Measurements from ENCODE around the gene CHIA.

- TF ChIP-seq CTCF (CRISPR knock-in tag; IDR thresholded peaks at IDR 0.05), result no peak
- TF ChIP-seq TEAD3 (CRISPR knock-in tag; optimal IDR thresholded peaks at IDR 0.05; ENCODE audit: borderline replicate concordance), result no peak
- TF ChIP-seq, protein P1, sequence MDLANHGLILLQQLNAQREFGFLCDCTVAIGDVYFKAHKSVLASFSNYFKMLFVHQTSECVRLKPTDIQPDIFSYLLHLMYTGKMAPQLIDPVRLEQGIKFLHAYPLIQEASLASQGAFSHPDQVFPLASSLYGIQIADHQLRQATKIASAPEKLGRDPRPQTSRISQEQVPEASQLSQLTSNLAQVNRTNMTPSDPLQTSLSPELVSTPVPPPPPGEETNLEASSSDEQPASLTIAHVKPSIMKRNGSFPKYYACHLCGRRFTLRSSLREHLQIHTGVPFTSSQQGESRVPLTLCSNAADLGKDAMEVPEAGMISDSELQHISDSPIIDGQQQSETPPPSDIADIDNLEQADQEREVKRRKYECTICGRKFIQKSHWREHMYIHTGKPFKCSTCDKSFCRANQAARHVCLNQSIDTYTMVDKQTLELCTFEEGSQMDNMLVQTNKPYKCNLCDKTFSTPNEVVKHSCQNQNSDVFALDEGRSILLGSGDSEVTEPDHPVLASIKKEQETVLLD (CRISPR knock-in tag; IDR thresholded peaks at IDR 0.05; ENCODE audit: low read depth), result no peak
- TF ChIP-seq MAFK (conservative IDR thresholded peaks at IDR 0.05 in 1 of 2, IDR thresholded peaks at IDR 0.05 in 1 of 2; ENCODE audit: low read length in 2 of 2), result no peak
- TF ChIP-seq TBL1XR1 (IDR thresholded peaks at IDR 0.05; ENCODE audit: borderline replicate concordance, low read length, partially characterized antibody), result no peak
- no peak for TF ChIP-seq POLR2A (IDR thresholded peaks at IDR 0.05; ENCODE audit: insufficient read depth in 1 of 2, low read depth in 2 of 2, low read length in 2 of 2)
- TF ChIP-seq ZNF740 (CRISPR knock-in tag; IDR thresholded peaks at IDR 0.05), result no peak
- TF ChIP-seq MAZ (IDR thresholded peaks at IDR 0.05; ENCODE audit: borderline replicate concordance, low read depth, low read length), result no peak
- no peak for TF ChIP-seq MAZ (CRISPR knock-in tag; IDR thresholded peaks at IDR 0.05; ENCODE audit: low read depth)
- TF ChIP-seq DZIP1 (CRISPR knock-in tag; IDR thresholded peaks at IDR 0.05), result no peak
- TF ChIP-seq ZBTB3 (CRISPR knock-in tag; IDR thresholded peaks at IDR 0.05; ENCODE audit: borderline replicate concordance, low read depth), result no peak
- TF ChIP-seq, protein P2, sequence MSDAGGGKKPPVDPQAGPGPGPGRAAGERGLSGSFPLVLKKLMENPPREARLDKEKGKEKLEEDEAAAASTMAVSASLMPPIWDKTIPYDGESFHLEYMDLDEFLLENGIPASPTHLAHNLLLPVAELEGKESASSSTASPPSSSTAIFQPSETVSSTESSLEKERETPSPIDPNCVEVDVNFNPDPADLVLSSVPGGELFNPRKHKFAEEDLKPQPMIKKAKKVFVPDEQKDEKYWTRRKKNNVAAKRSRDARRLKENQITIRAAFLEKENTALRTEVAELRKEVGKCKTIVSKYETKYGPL (CRISPR knock-in tag; IDR thresholded peaks at IDR 0.05), result no peak
These were observed 27.9 kb downstream of the CHIA start for GRCh38 chr1:111318523-111318922.

Data from HepG2 (cell line).